Esophagus mucosa (tissue), 1 donor: ENCODE measurements around the gene PDIA4. TPM values are rescaled to one million over a fixed set of nuclear protein-coding genes. Genes with fewer than 3 reads are reported as not detected.
"Not testable (repeated sequence)": the region's sequence is repeated elsewhere in the genome, so short reads cannot be mapped to it uniquely, and the experiment has no call there.

Experiments
- ATAC-seq: fragments of 200-7000 bp; cut with Tn5 transposase; one replicate; pipeline ENCODE4 v1.9.1; 2020
- total RNA-seq: library from RNA; stranded (reverse); gene quantifications from one replicate; pipeline ENCODE4 v1.2.4, GENCODE V29; 2023
- donor health status: DM: yes; HTN: yes; CAD: no.

PDIA4 gene
- total RNA-seq, 1 donor from 2014 or later: 58.8 TPM

GRCh38 chr7:149003018-149003417 is 25.3 kb downstream of the PDIA4 start:
- no peak for ATAC-seq

DNA sequence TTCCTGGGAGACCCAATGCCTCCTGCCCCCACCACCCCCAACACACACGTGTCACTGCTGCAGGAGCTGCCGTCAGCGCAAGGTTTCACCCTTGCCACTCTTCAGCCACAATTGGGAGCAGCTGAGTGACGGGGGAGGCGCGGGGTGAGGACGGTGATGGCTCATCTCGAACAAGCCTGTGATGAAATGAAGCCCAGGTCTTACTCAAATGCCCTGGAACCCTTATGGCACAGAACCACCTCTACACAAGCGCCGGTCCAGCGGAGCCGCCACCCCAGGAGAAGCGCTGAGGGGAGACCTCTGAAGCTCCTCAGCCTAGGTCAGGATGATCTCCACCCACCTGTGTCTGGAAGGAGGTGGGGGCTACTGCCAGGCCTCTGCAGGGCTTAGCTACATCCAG is 25.7 kb downstream of the PDIA4 start:
- ATAC-seq: no peak

GRCh38 chr7:149001427-149002068 is 26.8 kb downstream of the PDIA4 start:
- ATAC-seq: no peak

DNA sequence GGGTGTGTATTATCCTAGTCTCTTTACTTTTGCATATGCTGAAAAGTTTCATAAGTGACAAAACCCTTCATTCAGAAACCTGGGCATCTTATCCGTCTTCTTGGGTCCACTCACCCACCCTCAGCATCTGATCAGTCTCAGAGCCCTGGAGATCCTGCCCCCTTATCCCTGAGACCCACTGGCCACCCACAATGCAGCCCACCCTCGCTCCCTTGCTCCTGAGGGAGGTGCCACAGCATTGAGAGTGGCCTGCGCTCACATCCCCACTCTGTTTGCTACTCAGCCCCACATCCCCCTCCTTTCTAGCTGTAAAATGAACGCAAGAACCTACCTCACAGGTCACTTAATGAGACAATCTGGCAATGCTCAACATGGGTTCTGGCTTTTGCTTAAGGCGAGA is 27.3 kb downstream of the PDIA4 start:
- ATAC-seq: no peak

GRCh38 chr7:148999192-148999591 is 29.1 kb downstream of the PDIA4 start:
- no peak for ATAC-seq

GRCh38 chr7:148997497-148997896 is 30.8 kb downstream of the PDIA4 start:
- ATAC-seq: no peak

DNA sequence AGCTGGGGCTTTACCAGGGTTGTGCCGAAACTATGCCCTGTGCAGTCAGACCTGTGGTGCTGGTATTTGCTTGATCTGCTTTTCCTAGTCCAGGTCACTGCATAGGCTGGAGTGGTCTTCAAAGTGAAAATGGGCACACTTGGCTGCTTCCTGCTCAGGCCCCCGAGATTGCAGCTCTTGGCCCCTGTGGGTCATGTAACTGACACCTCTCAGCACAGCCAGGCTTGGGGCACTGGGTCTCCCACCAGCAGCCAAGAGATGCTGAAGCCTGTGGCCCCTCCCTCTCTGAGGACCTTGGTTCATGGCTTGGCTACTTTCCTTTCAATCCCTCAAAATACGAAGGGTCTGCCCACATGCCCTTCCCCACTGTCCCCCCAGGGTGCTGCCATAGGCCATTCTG is 33.7 kb downstream of the PDIA4 start:
- ATAC-seq: no peak

DNA sequence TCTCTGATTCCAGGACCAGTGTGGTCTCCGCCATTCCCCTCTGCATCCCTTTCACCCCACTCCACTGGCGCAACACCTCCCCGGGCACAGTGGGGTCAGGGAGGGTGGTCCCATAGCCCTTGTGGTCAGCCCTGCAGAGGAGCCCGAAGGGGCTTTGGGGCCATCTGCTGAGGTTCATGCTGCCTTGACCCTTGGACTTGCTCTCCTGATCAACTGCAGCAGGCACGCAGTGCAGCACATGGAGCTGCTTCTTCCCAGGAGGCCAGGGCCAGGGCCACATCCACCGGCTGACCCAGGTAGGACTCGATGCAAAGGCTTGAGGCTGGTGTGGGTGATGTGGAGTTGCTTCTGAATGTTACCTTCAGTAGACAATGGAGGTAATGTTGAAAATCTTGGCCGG is 35.1 kb downstream of the PDIA4 start:
- no peak for ATAC-seq

GRCh38 chr7:148991536-148991935 is 36.8 kb downstream of the PDIA4 start:
- no peak for ATAC-seq

DNA sequence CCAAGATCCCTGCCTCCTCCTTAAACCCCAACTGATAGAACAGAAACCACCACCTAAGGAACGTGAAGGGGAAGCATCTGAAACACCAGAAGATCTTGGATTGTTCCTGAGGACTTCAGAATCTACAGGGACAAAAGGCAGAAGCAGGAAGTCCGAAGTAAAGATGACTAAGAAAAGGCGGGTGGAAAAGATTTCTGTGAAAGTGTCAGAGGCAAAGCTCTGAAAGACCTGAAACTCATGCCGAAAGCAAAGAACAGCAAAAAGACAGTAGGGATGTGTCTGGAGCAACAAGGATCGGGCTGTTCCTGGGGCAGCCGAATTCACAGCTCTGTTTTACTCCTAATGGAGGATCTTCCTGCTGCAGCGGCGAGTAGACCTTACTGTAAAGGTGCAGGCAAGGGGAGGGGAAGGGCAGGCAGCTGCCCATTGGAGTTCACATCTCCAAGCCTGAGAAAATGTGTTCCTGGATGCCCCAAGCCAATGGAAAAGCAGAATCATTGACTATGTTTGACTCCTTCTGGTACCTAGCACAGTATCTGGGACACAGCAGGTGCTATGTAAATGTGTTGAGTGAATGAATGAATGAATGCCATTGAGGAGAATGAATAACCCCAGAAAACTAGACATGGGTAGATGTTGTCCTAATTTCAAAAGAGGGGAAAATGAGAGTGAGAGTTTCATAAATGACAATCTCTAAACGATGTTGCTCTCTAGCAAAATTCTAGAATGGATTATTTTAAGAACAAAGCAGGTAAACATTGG is 40.4 kb downstream of the PDIA4 start:
- peak; percentile 19 for ATAC-seq

DNA sequence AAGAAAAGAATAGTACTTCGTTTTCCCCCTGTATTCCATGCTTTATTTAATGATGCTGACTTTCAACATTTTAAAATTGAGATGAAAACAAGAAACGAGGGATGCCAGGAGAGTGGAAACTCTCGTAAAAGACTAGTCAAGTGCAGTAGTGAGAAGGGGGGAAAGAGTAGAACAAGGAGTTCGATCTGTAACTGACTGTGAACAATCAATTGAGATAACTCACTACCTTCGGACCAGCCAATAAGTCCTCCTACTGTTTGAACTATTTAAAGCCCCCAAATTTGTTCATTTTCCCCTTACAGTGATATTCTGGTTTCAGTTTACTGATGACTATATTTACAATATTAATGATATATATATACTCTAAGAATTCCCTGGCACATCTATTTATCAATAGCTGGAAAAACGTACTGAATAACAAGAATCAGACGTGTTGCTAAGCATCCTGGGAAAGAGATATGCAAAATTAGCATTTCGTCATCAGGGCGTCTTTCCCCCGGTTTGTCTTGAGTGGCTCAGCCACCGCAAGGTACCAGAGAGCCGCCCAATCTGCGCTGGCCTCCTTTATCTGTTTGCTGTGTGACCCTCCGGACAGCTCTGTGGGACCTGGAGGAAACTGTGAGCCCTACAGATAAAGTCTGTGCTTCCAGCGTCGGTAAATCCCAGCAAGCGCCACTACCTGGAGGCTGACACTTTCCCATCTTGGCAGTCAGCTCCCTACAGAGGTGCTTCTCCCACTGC is 41.1 kb downstream of the PDIA4 start:
- ATAC-seq: peak; percentile 92

DNA sequence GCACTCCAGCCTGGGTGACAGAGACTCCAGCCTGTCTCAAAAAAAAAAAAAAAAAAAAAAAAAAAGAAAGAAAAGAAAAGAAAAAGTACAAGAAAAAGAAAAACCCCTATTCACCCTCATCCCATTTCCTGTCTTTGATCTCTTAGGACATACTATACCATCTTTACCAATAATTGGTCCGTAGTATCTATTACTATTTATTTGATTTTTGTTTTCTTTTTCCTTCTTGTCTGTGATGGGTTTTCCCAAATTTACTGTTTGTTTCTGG is 41.6 kb downstream of the PDIA4 start:
- ATAC-seq: no peak

- peak; percentile 51 for ATAC-seq
These were observed 44.8 kb downstream of the PDIA4 start for GRCh38 chr7:148983200-148984146.

- ATAC-seq: no peak
These were observed 45.6 kb downstream of the PDIA4 start for GRCh38 chr7:148982654-148983199.

- ATAC-seq: no peak
These were observed 48.5 kb downstream of the PDIA4 start for GRCh38 chr7:148979827-148980226.

GRCh38 chr7:148979072-148979471 is 49.2 kb downstream of the PDIA4 start:
- ATAC-seq: not testable (repeated sequence)

- ATAC-seq: no peak
These were observed 50.2 kb downstream of the PDIA4 start for GRCh38 chr7:148978091-148978490.

DNA sequence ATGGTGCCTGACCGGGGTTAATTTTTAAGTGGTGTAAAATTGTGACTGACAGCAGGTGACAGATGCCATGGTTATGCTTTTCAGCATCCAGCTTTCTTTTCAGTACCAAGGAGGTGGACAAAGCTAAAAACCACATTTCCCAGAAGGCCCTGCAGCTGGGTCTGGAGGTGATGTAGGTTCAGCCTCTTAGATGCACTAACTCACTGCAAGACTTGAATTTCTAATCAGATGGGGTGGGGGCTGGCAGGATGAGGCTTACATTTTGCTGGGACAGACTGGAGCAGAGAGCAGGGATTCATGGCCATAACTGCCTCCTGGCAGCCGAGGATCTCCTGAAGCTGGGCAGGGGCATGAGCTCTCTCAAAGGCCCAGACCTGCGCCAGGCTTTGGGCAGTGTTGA is 52.4 kb downstream of the PDIA4 start:
- no peak for ATAC-seq

GRCh38 chr7:148973256-148973655 is 55.0 kb downstream of the PDIA4 start:
- ATAC-seq: peak; percentile 35

- no peak for ATAC-seq
These were observed 55.9 kb downstream of the PDIA4 start for GRCh38 chr7:148972375-148972774.

DNA sequence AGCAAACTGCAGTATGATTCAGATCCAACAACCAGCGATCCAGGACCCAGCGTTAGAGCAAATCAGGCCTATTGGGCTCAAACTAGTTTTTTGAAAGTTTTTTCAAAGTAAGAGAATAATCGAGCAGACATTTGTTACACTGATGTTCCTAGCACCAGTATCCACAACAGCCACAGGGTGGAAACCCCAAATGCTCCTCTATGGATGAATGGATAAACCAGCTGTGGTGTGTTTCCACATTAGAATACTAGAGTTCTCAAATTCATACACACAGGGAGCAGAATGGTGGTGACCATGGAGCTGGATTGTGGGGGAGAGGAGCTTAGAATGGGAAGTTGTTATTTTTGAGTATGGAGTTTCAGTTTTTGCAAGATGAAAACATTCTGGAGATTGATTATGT is 60.7 kb downstream of the PDIA4 start:
- ATAC-seq: no peak

- ATAC-seq: no peak
These were observed 61.3 kb downstream of the PDIA4 start for GRCh38 chr7:148967032-148967372.
